ENCODE measurements around the gene SNRNP200. TPM values are rescaled to one million over a fixed set of nuclear protein-coding genes. Genes with fewer than 3 reads are reported as not detected.

The SNRNP200 gene
- total RNA-seq, 4 donors from 2014 or later = 73.7 to 106 (median 90.8) TPM

DNA sequence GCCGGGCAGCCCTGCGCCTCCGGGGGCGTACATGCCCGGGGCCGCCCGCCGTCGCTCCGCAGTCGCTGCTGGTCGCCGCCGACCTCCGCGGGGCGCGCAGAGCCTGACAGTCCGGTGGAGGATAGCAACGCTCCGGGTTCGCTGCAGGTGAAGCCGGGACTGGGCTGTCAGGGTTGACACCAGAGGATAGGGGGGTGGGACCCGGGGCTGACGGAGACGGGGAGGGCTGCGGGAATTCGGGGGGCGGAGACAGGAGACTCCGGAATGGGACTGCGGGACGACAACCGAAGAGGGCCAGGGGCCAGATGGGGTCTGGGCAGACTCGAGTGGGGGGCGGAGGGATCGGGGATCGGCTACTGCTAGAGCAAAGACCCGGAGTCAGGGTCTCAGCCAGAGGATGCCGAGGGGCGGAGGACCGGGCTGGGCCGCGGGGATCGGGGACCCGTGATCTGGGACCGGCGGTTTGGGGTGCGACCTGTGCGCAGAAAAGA lies 40.0 kb downstream of the SNRNP200 start:
- no peak for DNase-seq (ENCODE audit: extremely low spot score)
- intact Hi-C loops (cut with DNase I) = loop anchor here (2.0 to 10.0 kb wide), 3 partner anchors 42 to 69 kb away; partner anchors contain the start of genes NCAPH, SNRNP200 and STARD7
- H3K27me3 ChIP-seq = no peaks in the 10 kb centered on the region
- under 1% methylated on average over 17 of the region's 49 CpGs for WGBS
- TF ChIP-seq EP300 (IDR thresholded peaks at IDR 0.05) (no peak), POLR2AphosphoS5 (IDR thresholded peaks at IDR 0.05) (no peak), POLR2A (IDR thresholded peaks at IDR 0.05; ENCODE audit: low read depth) (no peak)
- TF ChIP-seq, protein P1, sequence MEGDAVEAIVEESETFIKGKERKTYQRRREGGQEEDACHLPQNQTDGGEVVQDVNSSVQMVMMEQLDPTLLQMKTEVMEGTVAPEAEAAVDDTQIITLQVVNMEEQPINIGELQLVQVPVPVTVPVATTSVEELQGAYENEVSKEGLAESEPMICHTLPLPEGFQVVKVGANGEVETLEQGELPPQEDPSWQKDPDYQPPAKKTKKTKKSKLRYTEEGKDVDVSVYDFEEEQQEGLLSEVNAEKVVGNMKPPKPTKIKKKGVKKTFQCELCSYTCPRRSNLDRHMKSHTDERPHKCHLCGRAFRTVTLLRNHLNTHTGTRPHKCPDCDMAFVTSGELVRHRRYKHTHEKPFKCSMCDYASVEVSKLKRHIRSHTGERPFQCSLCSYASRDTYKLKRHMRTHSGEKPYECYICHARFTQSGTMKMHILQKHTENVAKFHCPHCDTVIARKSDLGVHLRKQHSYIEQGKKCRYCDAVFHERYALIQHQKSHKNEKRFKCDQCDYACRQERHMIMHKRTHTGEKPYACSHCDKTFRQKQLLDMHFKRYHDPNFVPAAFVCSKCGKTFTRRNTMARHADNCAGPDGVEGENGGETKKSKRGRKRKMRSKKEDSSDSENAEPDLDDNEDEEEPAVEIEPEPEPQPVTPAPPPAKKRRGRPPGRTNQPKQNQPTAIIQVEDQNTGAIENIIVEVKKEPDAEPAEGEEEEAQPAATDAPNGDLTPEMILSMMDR (IDR thresholded peaks at IDR 0.05) = no peak
- peak overlapping the region; percentile 88 to 97 (median 92) for H3K4me3 ChIP-seq
- peak overlapping the region; percentile 92 to 98 (median 95) for H3K27ac ChIP-seq (replicated peaks in 1 of 4)
- H3K36me3 ChIP-seq = peaks cover 19 to 57% (median 48%) of the 10 kb centered on the region in 4 donors
- no peaks in the 10 kb centered on the region for H3K9me3 ChIP-seq
- H3K4me1 ChIP-seq = peaks cover 47 to 66% (median 61%) of the 10 kb centered on the region in 4 donors

DNA sequence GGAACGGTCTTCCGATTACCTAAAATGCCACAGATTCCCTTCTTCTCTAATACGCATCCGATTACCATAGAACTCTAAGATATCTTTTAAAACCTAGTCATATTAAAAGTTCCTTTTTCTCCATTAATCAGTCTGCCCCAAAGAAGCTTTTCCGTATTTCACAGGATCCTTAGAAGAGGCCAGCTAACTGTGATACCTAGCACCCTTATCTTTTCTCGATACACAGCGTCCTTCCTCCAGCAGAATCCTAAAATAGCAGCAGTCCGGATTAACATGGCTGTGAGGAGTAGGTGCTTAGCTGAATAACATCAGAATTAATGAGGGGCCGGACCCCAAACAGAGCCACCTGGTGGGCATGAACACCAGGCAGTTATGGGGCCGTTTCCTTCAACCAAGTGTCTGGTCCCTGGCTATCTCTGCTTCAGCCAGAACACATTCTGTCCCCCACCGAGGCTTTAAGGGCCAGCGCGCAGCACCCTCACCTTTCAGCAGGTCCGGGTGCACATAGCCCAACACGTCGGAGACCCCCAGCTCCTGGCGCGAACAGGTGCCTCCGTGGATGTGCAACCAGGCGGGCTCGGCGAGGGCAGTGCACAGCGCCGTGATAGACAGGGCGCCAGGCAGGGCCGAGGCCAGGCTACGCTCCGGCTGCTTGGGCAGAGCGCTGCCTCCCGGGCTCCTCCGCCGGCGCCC lies 40.5 kb downstream of the SNRNP200 start:
- DNase-seq (ENCODE audit: extremely low spot score) = no peak
- H3K27me3 ChIP-seq = no peaks in the 10 kb centered on the region
- H3K27ac ChIP-seq (replicated peaks in 1 of 4) = peak overlapping the region; percentile 92 to 98 (median 95)
- no peak for TF ChIP-seq POLR2A (IDR thresholded peaks at IDR 0.05; ENCODE audit: low read depth)
- TF ChIP-seq, protein P1 (IDR thresholded peaks at IDR 0.05) = peak in 1 of 3 experiments; percentile 22
- H3K4me1 ChIP-seq = peaks cover 52 to 72% (median 67%) of the 10 kb centered on the region in 4 donors
- H3K4me3 ChIP-seq = peak overlapping the region; percentile 88 to 97 (median 92)
- WGBS = 34% methylated on average over 11 of the region's 33 CpGs
- peaks cover 19 to 51% (median 42%) of the 10 kb centered on the region in 4 donors for H3K36me3 ChIP-seq
- intact Hi-C loops (cut with DNase I) = loop anchor here (2.0 to 10.0 kb wide), 3 partner anchors 42 to 70 kb away; partner anchors contain the start of genes NCAPH, SNRNP200 and STARD7
- no peaks in the 10 kb centered on the region for H3K9me3 ChIP-seq

DNA sequence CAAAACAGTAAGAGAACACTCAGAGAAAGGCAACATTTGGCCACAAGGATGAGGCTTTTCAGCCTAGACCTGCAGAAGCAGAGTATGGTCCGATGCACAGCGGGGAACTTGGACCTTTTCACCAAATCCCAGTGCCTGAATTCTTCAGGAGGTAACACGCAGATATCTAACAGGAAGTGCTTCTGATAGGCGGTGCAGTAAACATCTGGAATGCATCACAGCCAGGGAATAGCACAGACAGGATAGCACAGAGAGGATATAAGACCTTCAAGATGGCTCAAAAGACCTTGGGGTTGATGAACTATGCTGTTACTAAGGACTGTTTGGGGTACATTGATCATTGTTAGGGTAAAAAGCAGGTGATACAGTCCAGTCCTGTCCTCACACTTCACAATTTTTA lies 41.3 kb downstream of the SNRNP200 start:
- peaks cover 12 to 45% (median 35%) of the 10 kb centered on the region in 4 donors for H3K36me3 ChIP-seq
- peak overlapping the region; percentile 88 to 97 (median 92) for H3K4me3 ChIP-seq
- intact Hi-C loops (cut with DNase I) = loop anchor here (2.0 to 10.0 kb wide), 2 partner anchors 55 to 71 kb away; partner anchors contain the start of genes NCAPH and STARD7

DNA sequence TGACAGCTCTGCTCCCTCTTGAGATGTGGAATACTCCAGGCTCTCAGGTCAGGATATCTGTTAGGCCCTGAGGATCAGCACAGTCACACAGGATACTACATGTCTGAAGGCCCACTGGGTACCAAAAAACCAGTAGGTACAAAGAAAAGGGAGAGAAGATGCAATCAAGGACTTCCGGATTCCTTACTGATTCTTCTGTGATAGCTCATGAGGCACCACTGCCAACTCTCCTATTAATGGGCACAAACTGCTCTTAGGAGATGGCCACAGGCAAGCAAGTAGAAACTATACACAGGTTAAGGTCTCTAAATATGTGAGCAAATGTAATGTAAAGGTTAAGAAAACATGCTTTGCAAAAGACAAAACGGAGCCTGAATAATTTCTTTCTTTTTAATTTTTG lies 43.0 kb downstream of the SNRNP200 start:
- no peak for DNase-seq (ENCODE audit: extremely low spot score)
- peak overlapping the region in 1 of 4 donors; percentile 85 for H3K27ac ChIP-seq (replicated peaks in 1 of 4)
- H3K4me1 ChIP-seq = peaks cover 74 to 89% (median 87%) of the 10 kb centered on the region in 4 donors

More for the DNA sequence above, 41.3 kb downstream of the SNRNP200 start:
- 56% methylated on average over 4 of the region's 4 CpGs for WGBS
- Histone ChIP-seq H3K27me3 (no peaks in the 10 kb centered on the region), H3K9me3 (no peaks in the 10 kb centered on the region), H3K27ac (replicated peaks in 1 of 4) (peak overlapping the region in 3 of 4 donors; percentile 92 to 98 (median 96)), H3K4me1 (peaks cover 59 to 79% (median 74%) of the 10 kb centered on the region in 4 donors)
- no peak for DNase-seq (ENCODE audit: extremely low spot score)
- TF ChIP-seq POLR2A (IDR thresholded peaks at IDR 0.05; ENCODE audit: low read depth) (no peak), EP300 (IDR thresholded peaks at IDR 0.05) (no peak), POLR2AphosphoS5 (IDR thresholded peaks at IDR 0.05) (no peak)
- TF ChIP-seq, protein P1 (IDR thresholded peaks at IDR 0.05) = no peak

More for the DNA sequence above, 43.0 kb downstream of the SNRNP200 start:
- H3K4me3 ChIP-seq = no peak overlapping the region
- H3K9me3 ChIP-seq = no peaks in the 10 kb centered on the region
- WGBS = 73% methylated on average over 2 of the region's 2 CpGs
- H3K36me3 ChIP-seq = peaks cover 0 to 41% (median 17%) of the 10 kb centered on the region in 4 donors
- H3K27me3 ChIP-seq = no peaks in the 10 kb centered on the region
- TF ChIP-seq POLR2AphosphoS5 (IDR thresholded peaks at IDR 0.05) = no peak
- TF ChIP-seq EP300 (IDR thresholded peaks at IDR 0.05) = no peak
- TF ChIP-seq POLR2A (IDR thresholded peaks at IDR 0.05; ENCODE audit: low read depth) = no peak
- TF ChIP-seq, protein P1 (IDR thresholded peaks at IDR 0.05) = no peak
- intact Hi-C loops (cut with DNase I) = loop anchor here (10.0 kb wide), 1 partner anchor 72 kb away; the partner anchor contains the start of gene NCAPH
